IMR-90 (cell line): Measurements from ENCODE around the gene HPSE2. TPM values are rescaled to one million over a fixed set of nuclear protein-coding genes. Genes with fewer than 3 reads are reported as not detected.

Experiments used
- ATAC-seq: fragments of 200-7000 bp; cut with Tn5 transposase; 2 replicates; pipeline ENCODE4 v1.9.1; 2020; ENCODE audit warnings: low read depth, mild to moderate bottlenecking, moderate library complexity
- BruUV-seq: library from RNA; stranded (reverse); fragments of 400-500 nt; replicated peaks from 2 replicates; lab custom pipeline; 2021; lab: Mats Ljungman, UMichigan
- CTCF ChIA-PET: fragments of 300-600 bp; formaldehyde crosslinking; extraction: SDS; loops from one replicate; lab custom pipeline; 2021; ENCODE audit warnings: antibody characterized with exemption; lab: Yijun Ruan, JAX
- POLR2A ChIA-PET: fragments of 300-600 bp; sonication (Branson Sonifier 250); formaldehyde crosslinking; loops from one replicate; lab custom pipeline; 2022; ENCODE audit warnings: antibody characterized with exemption; ENCODE audit not compliant: unreplicated experiment; lab: Charles Lee
- DNase-seq: peaks from one replicate; pipeline ENCODE4 v3.0.0; 2013
- H2AFZ ChIP-seq: replicated peaks from 2 replicates; pipeline ENCODE3; 2013; ENCODE audit warnings: low read length, mild to moderate bottlenecking; ENCODE audit not compliant: poor library complexity
- H2AK5ac ChIP-seq: 2 replicates; pipeline ENCODE4 v1.6.1; 2013; ENCODE audit warnings: low read depth, low read length, inconsistent platforms
- H2AK9ac ChIP-seq: replicated peaks from 2 replicates; pipeline ENCODE3; 2013; ENCODE audit warnings: mild to moderate bottlenecking, low read depth, low read length, moderate library complexity; ENCODE audit not compliant: poor library complexity
- H2BK120ac ChIP-seq: 2 replicates; pipeline ENCODE4 v1.6.1; 2013; ENCODE audit warnings: low read depth, low read length, inconsistent platforms
- H2BK15ac ChIP-seq: 3 replicates; pipeline ENCODE4 v1.6.1; 2013; ENCODE audit warnings: low read depth, low read length, inconsistent platforms
- H2BK20ac ChIP-seq: 2 replicates; pipeline ENCODE4 v1.6.1; 2013; ENCODE audit warnings: low read depth, mild to moderate bottlenecking, inconsistent platforms, low read length, moderate library complexity
- H2BK5ac ChIP-seq: 2 replicates; pipeline ENCODE4 v1.6.1; 2013; ENCODE audit warnings: mild to moderate bottlenecking, low read depth, low read length, inconsistent platforms; ENCODE audit not compliant: poor library complexity, severe bottlenecking
- H3K14ac ChIP-seq: replicated peaks from 2 replicates; pipeline ENCODE4 v1.6.1; 2013; ENCODE audit warnings: low read depth, low read length, inconsistent platforms
- H3K18ac ChIP-seq: 2 replicates; pipeline ENCODE4 v1.6.1; 2013; ENCODE audit warnings: low read depth, low read length, control low read depth
- H3K23ac ChIP-seq: 2 replicates; pipeline ENCODE4 v1.6.1; 2013; ENCODE audit warnings: low read depth, low read length, inconsistent platforms
- H3K27ac ChIP-seq: 2 replicates; pipeline ENCODE4 v1.5.1; 2013; ENCODE audit warnings: mild to moderate bottlenecking, control low read depth, low read length; ENCODE audit not compliant: insufficient read depth
- H3K27me3 ChIP-seq: 2 replicates; pipeline ENCODE4 v1.6.1; 2013; ENCODE audit warnings: low read length; ENCODE audit not compliant: control insufficient read depth, insufficient read depth
- H3K36me3 ChIP-seq: 2 replicates; pipeline ENCODE4 v1.6.1; 2013; ENCODE audit warnings: low read length, mixed read lengths; ENCODE audit not compliant: control insufficient read depth, insufficient read depth
- H3K4ac ChIP-seq: 2 replicates; pipeline ENCODE4 v1.6.1; 2013; ENCODE audit warnings: low read depth, low read length, inconsistent platforms
- H3K4me1 ChIP-seq: 2 replicates; pipeline ENCODE4 v1.6.1; 2013; ENCODE audit warnings: low read length, mixed read lengths; ENCODE audit not compliant: control insufficient read depth, insufficient read depth
- H3K4me2 ChIP-seq: 2 replicates; pipeline ENCODE4 v1.6.1; 2013; ENCODE audit warnings: low read depth, mild to moderate bottlenecking, control low read depth, low read length, moderate library complexity
- H3K4me3 ChIP-seq: 2 replicates; pipeline ENCODE4 v1.5.1; 2013; ENCODE audit warnings: low read depth, mild to moderate bottlenecking, control low read depth, low read length, moderate library complexity; ENCODE audit not compliant: insufficient read depth
- H3K56ac ChIP-seq: 2 replicates; pipeline ENCODE4 v1.6.1; 2013; ENCODE audit warnings: low read length, inconsistent platforms; ENCODE audit not compliant: insufficient read depth; ENCODE audit errors: extremely low read depth
- H3K79me1 ChIP-seq, 2 experiments: 2 replicates each; pipeline ENCODE4 v1.6.1; 2013; ENCODE audit warnings: low read length in 2 of 2, inconsistent platforms in 1 of 2, low read depth in 1 of 2
- H3K9ac ChIP-seq: 2 replicates; pipeline ENCODE4 v1.6.1; 2013; ENCODE audit warnings: low read depth, low read length, control low read depth
- H3K9me1 ChIP-seq: 2 replicates; pipeline ENCODE4 v1.6.1; 2013; ENCODE audit warnings: low read length, inconsistent platforms; ENCODE audit not compliant: insufficient read depth
- H3K9me3 ChIP-seq: 2 replicates; pipeline ENCODE4 v1.6.1; 2013; ENCODE audit warnings: low read length; ENCODE audit not compliant: control insufficient read depth, insufficient read depth
- H4K20me1 ChIP-seq: 2 replicates; pipeline ENCODE4 v1.6.1; 2013; ENCODE audit warnings: low read length, inconsistent platforms; ENCODE audit not compliant: insufficient read depth
- H4K5ac ChIP-seq: 2 replicates; pipeline ENCODE4 v1.6.1; 2013; ENCODE audit warnings: mild to moderate bottlenecking, low read depth, low read length, control low read depth
- H4K8ac ChIP-seq, 2 experiments: 2 replicates each; pipeline ENCODE4 v1.6.1; 2013; ENCODE audit warnings: low read depth in 2 of 2, low read length in 2 of 2, control low read depth in 1 of 2, inconsistent platforms in 1 of 2
- H4K91ac ChIP-seq: 2 replicates; pipeline ENCODE4 v1.6.1; 2013; ENCODE audit warnings: low read depth, low read length, inconsistent platforms; ENCODE audit not compliant: insufficient read depth
- FOS ChIP-seq: fragments of 150-350 bp; IDR thresholded peaks from 2 replicates; pipeline ENCODE4 v1.6.1; 2016; ENCODE audit warnings: low read depth, low read length
- MAFK ChIP-seq: IDR thresholded peaks from 2 replicates; pipeline ENCODE4 v1.6.1; 2012; ENCODE audit warnings: low read depth, low read length, improper control_type of control experiment
- RAD21 ChIP-seq: IDR thresholded peaks from 2 replicates; pipeline ENCODE4 v1.6.1; 2012; ENCODE audit warnings: low read length, improper control_type of control experiment
- WGBS, 2 experiments: methylation state at CpG; one replicate each; pipeline versions ENCODE4 v1.1.5 to v1.1.7; 2013; ENCODE audit warnings: missing lambda C conversion rate in 2 of 2; ENCODE audit not compliant: insufficient read length in 1 of 2; ENCODE audit errors: extremely low coverage in 2 of 2; 5-methylcytosine and 5-hydroxymethylcytosine counted together
- dilution Hi-C: fragments of 300-500 bp; cut with HindIII; formaldehyde crosslinking; loops from one replicate; pipeline ENCODE4 v1.14.3; 2018; ENCODE audit warnings: low sequenced_read_pairs; ENCODE audit not compliant: unreplicated experiment
- in situ Hi-C: fragments of 300-500 bp; cut with MboI; formaldehyde crosslinking; loops from 3 replicates; pipeline ENCODE4 v1.14.3; 2019; ENCODE audit warnings: low sequenced_read_pairs, inconsistent platforms, mixed read lengths
- intact Hi-C: fragments of 100-400 bp; cut with micrococcal nuclease; formaldehyde crosslinking; loops from 2 replicates; pipeline ENCODE4 v1.10.0; 2022
- polyA plus RNA-seq, 3 experiments: library from polyadenylated mRNA; depleted of rRNA; stranded (reverse); fragments of >200 nt; gene quantifications; 2 replicates each; pipeline ENCODE4 v1.2.3, GENCODE V29; 2012; ENCODE audit warnings: low replicate concordance in 1 of 3
- total RNA-seq: library from RNA; depleted of rRNA; stranded (reverse); fragments of >200 nt; gene quantifications from 2 replicates; pipeline ENCODE4 v1.2.3, GENCODE V29; 2012

Gene HPSE2
- total and polyA plus RNA-seq, 2 of the 4 experiments (the other 2 are of a cell fraction): not detected

- Histone ChIP-seq H3K23ac (no peak overlapping the region), H3K27me3 (no peaks in the 10 kb centered on the region), H3K4me3 (no peak overlapping the region), H3K4me2 (no peak overlapping the region), H2BK5ac (no peak overlapping the region), H2BK120ac (no peak overlapping the region), H3K9me3 (no peaks in the 10 kb centered on the region), H3K18ac (no peak overlapping the region), H2AK9ac (no peak overlapping the region), H3K56ac (no peak overlapping the region), H3K4me1 (no peaks in the 10 kb centered on the region), H3K9me1 (no peaks in the 10 kb centered on the region), H3K79me1 (no peaks in the 10 kb centered on the region), H3K4ac (no peak overlapping the region), H2AFZ (no peak overlapping the region), H3K14ac (no peak overlapping the region), H2BK20ac (no peak overlapping the region), H3K9ac (no peak overlapping the region), H3K27ac (no peak overlapping the region), H4K5ac (no peak overlapping the region), H2AK5ac (no peak overlapping the region), H3K36me3 (no peaks in the 10 kb centered on the region), H4K20me1 (no peaks in the 10 kb centered on the region), H4K8ac (no peak overlapping the region), H4K91ac (no peak overlapping the region), H2BK15ac (no peak overlapping the region)
- no peak for DNase-seq
- POLR2A ChIA-PET: no interaction called here
- in situ Hi-C loops (no loop called here), intact Hi-C loops (no loop called here), dilution Hi-C loops (no loop called here)
- no peak for ATAC-seq
- TF ChIP-seq MAFK: no peak
- TF ChIP-seq RAD21: no peak
- no peak for TF ChIP-seq FOS
- no TSS peak for BruUV-seq
- WGBS, 2 experiments: no CpG with 5 or more reads among the region's 1 CpG
- CTCF ChIA-PET: no interaction called here
These were observed 607.9 kb downstream of the HPSE2 start for GRCh38 chr10:98627711-98628110.
